ENCODE results near the gene OLFML2B. TPM values are rescaled to one million over a fixed set of nuclear protein-coding genes. Genes with fewer than 3 reads are reported as not detected.

Gene OLFML2B
- total and polyA plus RNA-seq, 2 of the 4 experiments (the other 2 are of a cell fraction) = 0.36 to 0.74 TPM

DNA sequence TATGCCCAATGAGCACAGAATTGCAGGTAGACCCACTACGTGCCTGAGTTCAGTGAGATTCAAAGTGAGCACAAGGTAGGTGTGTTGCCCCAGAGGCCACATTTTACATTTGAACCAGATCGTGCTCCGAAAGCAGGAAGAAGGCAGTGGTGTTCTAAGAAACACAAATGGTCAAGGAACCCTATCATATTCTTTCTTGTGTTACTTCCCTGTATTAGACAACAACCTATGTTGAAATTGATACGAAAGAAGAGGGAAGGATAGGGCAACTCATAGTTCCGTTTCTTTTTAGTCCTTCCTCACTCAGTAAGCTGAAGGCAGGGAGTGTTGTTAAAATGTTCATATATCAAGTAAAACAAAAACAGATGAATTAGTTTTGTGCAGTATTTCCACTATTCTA is 33.9 kb downstream of the OLFML2B start:
- ChIA-PET CTCF (no interaction called here), POLR2A (ENCODE audit: unreplicated experiment) (no interaction called here)
- no peak for TF ChIP-seq MXI1 (IDR thresholded peaks at IDR 0.05; ENCODE audit: borderline replicate concordance, low read depth, low read length)
- TF ChIP-seq NFE2L2 (IDR thresholded peaks at IDR 0.05; ENCODE audit: low read depth, low read length) = no peak
- TF ChIP-seq CHD1 (IDR thresholded peaks at IDR 0.05; ENCODE audit: low read depth, low read length) = no peak
- Histone ChIP-seq H3K4me1 (ENCODE audit: control insufficient read depth, insufficient read depth, low read length) (no peaks in the 10 kb centered on the region), H4K5ac (ENCODE audit: low read depth, low read length) (no peak overlapping the region), H2BK15ac (ENCODE audit: low read depth, low read length) (no peak overlapping the region), H3K56ac (ENCODE audit: extremely low read depth, insufficient read depth, low read length) (no peak overlapping the region), H3K14ac (replicated peaks; ENCODE audit: low read depth, low read length) (no peak overlapping the region), H3K36me3 (ENCODE audit: control insufficient read depth, insufficient read depth, low read length) (no peaks in the 10 kb centered on the region), H3K4me3 (ENCODE audit: insufficient read depth, low read depth, low read length) (no peak overlapping the region), H2AK9ac (replicated peaks; ENCODE audit: low read depth, low read length, poor library complexity) (no peak overlapping the region), H3K27me3 (ENCODE audit: control insufficient read depth, insufficient read depth, low read length) (peaks cover 4% of the 10 kb centered on the region; the same call in 1 of the 2 replicates), H2AK5ac (ENCODE audit: low read depth, low read length) (no peak overlapping the region), H2BK5ac (ENCODE audit: low read depth, low read length, poor library complexity, severe bottlenecking) (no peak overlapping the region), H4K20me1 (ENCODE audit: insufficient read depth, low read length) (no peaks in the 10 kb centered on the region), H3K18ac (ENCODE audit: low read depth, low read length) (no peak overlapping the region), H2AFZ (replicated peaks; ENCODE audit: low read length, poor library complexity) (no peak overlapping the region), H3K4me2 (ENCODE audit: low read depth, low read length) (no peak overlapping the region), H3K9me3 (ENCODE audit: control insufficient read depth, insufficient read depth, low read length) (peaks cover 12% of the 10 kb centered on the region), H3K9ac (ENCODE audit: low read depth, low read length) (no peak overlapping the region), H3K23ac (ENCODE audit: low read depth, low read length) (no peak overlapping the region), H2BK120ac (ENCODE audit: low read depth, low read length) (no peak overlapping the region), H4K91ac (ENCODE audit: insufficient read depth, low read depth, low read length) (no peak overlapping the region), H3K79me1 (ENCODE audit: low read depth in 1 of 2, low read length in 2 of 2) (no peaks in the 10 kb centered on the region), H4K8ac (ENCODE audit: low read depth in 2 of 2, low read length in 2 of 2) (no peak overlapping the region), H3K4ac (ENCODE audit: low read depth, low read length) (no peak overlapping the region), H2BK20ac (ENCODE audit: low read depth, low read length) (no peak overlapping the region), H3K9me1 (ENCODE audit: insufficient read depth, low read length) (peaks cover 4% of the 10 kb centered on the region; the same call in 1 of the 2 replicates), H3K27ac (ENCODE audit: insufficient read depth, low read length) (no peak overlapping the region)
- BruUV-seq (replicated peaks) = no TSS peak
- no peak for DNase-seq
- no peak for ATAC-seq (ENCODE audit: low read depth)
- dilution Hi-C loops (cut with HindIII; ENCODE audit: low sequenced_read_pairs, unreplicated experiment) (no loop called here), intact Hi-C loops (cut with micrococcal nuclease) (no loop called here), in situ Hi-C loops (cut with MboI; ENCODE audit: low sequenced_read_pairs) (no loop called here)
- no CpG with 5 or more reads among the region's 5 CpGs for WGBS, 2 experiments (ENCODE audit: extremely low coverage in 2 of 2, insufficient read length in 1 of 2)

Data from IMR-90 (cell line).